T-helper 17 cell (primary cell): ENCODE measurements around the gene RNASE11. TPM values are rescaled to one million over a fixed set of nuclear protein-coding genes. Genes with fewer than 3 reads are reported as not detected.
A peak's percentile ranks its signal among the peaks of the same experiment; 100 is the strongest.

ENCODE experiments used
- ATAC-seq: fragments of 150-1000 bp; cut with Tn5 transposase; 2 replicates; pipeline ENCODE4 v1.10.0; 2021; ENCODE audit warnings: mild to moderate bottlenecking, moderate library complexity
- DNase-seq, 3 donors: peaks; one replicate each; pipeline versions ENCODE4 v3.0.0 to v3.0.0-alpha.2; 2020 to 2021
- H3K9me3 ChIP-seq: one replicate; pipeline ENCODE4 v1.7.0; 2013; ENCODE audit warnings: low read length, mild to moderate bottlenecking; ENCODE audit not compliant: control insufficient read depth, poor library complexity, severe bottlenecking
- H3K27ac Mint-ChIP-seq: one replicate; pipeline ENCODE4 v1.8.0; 2022; ENCODE audit warnings: mild to moderate bottlenecking, moderate library complexity, mixed read lengths
- H3K27me3 Mint-ChIP-seq: one replicate; pipeline ENCODE4 v1.8.0; 2022; ENCODE audit warnings: mixed read lengths
- H3K36me3 Mint-ChIP-seq: one replicate; pipeline ENCODE4 v1.8.0; 2022; ENCODE audit warnings: low read depth, mixed read lengths
- H3K4me1 Mint-ChIP-seq: one replicate; pipeline ENCODE4 v1.8.0; 2022; ENCODE audit warnings: mild to moderate bottlenecking, mixed read lengths
- H3K4me3 Mint-ChIP-seq: one replicate; pipeline ENCODE4 v1.8.0; 2022; ENCODE audit warnings: mild to moderate bottlenecking, moderate library complexity, mixed read lengths
- total RNA-seq, 4 donors: library from RNA in 2 of 4; stranded (reverse) in 2 of 4; gene quantifications; one replicate each; pipeline ENCODE4 v1.2.3 and lab custom pipeline; 2022 to 2026

The RNASE11 gene
- not detected for total RNA-seq
- 0 reads per million in 2 donors for total RNA-seq (lab: John Stamatoyannopoulos, UW)

DNA sequence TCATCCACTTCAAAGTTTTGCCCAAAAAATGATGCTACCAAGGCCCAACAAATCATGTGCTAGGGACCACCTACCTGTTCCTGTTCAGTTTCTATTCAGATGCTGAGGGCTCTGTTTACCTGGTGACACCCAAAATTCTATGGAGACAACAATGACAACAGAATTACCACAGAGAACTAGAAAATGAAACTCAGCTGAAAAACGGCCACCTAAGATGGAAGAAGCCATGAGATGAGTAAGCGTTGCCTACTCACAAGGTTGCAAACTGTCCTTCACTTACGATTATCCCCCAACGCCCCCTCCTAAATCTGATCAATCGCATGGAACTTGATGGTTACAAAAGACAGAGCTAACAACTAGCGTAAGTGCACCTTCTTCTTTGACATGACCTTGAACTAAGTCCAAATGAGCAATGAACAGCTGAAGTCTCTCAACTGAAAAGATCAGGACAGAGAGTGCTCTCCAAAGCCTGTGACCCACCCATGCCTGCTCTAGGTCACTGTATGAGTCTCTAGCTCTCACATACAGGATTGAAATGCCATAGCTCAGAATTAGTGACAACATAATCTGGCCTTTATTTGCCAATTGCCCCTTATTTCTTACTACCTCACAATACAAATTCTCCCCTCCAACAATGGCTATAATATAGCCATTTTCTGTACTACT is at the start of gene RNASE11:
TSS of gene RNASE11 (minus strand) at position 513 of the 666 bp plus-strand sequence.
- ATAC-seq = no peak
- H3K9me3 ChIP-seq = no peaks in the 10 kb centered on the region
- no peak within 1 kb of the TSS for H3K27ac Mint-ChIP-seq
- no peaks in the 10 kb centered on the region for H3K36me3 Mint-ChIP-seq
- no peak within 1 kb of the TSS for H3K4me3 Mint-ChIP-seq
- H3K27me3 Mint-ChIP-seq = peaks cover 30% of the 10 kb centered on the region
- peaks cover 3% of the 10 kb centered on the region for H3K4me1 Mint-ChIP-seq
- DNase-seq = no peak

DNA sequence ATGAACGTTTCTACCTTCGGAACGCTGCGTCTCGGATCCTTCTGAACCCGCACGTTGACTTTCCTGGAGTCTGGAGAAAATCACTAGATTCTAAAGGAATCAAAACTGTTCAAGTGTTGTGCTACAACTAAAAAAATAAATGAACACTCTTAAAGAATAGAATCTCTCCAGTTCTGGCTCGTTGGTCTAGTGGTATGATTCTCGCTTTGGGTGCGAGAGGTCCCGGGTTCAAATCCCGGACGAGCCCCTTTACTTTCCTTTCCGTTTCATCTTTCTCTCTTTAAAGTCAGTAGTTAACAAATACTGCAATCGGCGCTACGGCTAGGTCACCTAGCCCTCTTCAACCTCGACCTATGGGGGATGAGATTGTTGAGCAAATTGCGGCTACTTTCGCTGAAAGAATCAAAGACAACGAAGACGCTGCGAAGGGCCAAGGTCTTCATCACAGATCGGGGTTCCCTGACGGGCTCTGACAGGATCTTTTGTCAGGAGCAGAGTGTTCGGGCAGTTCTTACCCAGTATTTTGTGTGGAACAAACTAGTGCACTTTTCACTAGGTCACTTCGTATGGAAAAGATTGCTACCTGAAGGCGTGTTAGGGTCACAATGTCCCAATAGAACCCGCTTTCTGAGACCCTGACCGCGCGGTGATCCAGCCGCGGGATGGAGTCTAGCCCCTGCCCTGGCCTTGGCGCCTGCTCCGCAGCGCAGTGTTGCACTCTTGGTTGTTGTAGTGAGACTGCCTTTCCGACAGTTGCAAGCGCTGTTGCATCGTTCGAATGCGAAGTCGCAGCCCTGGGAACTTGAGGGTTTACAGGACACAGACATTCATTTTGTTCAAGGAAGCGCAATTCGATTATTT is 45.3 kb upstream of the RNASE11 start:
- H3K36me3 Mint-ChIP-seq = peaks cover 3% of the 10 kb centered on the region
- peak overlapping the region; percentile 86 for H3K4me3 Mint-ChIP-seq
- peaks cover 55% of the 10 kb centered on the region for H3K27me3 Mint-ChIP-seq
- H3K27ac Mint-ChIP-seq = peak overlapping the region; percentile 92
- DNase-seq = no peak
- H3K4me1 Mint-ChIP-seq = peaks cover 26% of the 10 kb centered on the region
- H3K9me3 ChIP-seq = no peaks in the 10 kb centered on the region
- peak; percentile 68 for ATAC-seq

DNA sequence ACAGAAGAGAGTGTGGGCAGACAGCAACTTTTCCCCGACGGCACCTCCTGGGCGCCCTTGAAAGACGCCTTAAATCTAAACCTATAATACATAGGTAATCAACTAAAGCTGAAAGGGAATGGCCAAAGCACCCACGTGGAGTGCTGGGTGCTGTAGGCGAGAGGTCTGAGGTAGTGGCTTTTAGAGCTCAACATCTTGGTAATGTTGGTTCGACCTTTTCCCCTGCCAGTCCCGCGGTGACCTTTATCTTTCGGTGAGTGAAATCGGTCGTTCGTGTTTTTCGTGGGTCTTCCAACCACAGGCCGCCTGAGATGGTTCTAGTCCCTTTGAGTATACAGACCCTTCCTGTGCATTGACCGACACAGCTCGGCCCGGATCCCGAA is 44.6 kb upstream of the RNASE11 start:
- ATAC-seq = peak; percentile 25
- Mint-ChIP-seq H3K4me3 (peak overlapping the region; percentile 86), H3K4me1 (peaks cover 31% of the 10 kb centered on the region), H3K27me3 (peaks cover 61% of the 10 kb centered on the region), H3K27ac (peak overlapping the region; percentile 92), H3K36me3 (peaks cover 3% of the 10 kb centered on the region)
- no peaks in the 10 kb centered on the region for H3K9me3 ChIP-seq
- no peak for DNase-seq

DNA sequence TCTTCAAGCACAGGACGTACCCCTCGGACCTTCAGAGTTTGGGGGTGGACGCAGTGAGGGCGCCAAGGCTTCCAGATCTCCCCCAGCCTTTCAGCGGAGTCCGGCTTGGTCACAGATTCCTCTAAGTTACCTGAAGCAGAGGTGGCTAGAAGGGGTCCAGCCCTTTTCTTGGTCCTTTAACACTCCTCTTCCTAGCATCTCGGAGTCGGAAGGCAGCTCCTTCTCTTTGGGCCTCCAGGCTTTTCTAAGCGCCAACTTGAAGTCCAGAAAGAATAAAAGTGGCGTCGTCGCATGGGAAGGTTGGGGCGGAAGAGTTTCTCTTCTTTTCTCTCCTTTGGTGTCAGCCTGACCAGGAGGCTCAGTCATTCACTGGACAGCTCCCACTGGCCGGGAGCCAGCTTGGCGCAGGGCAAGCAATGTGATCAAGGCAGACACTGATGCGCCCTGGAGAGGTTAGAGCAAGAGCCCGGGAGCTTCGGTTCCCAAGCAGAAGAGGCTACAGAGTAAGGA is 44.1 kb upstream of the RNASE11 start:
- Mint-ChIP-seq H3K4me3 (peak overlapping the region; percentile 86), H3K27me3 (peaks cover 64% of the 10 kb centered on the region), H3K36me3 (peaks cover 3% of the 10 kb centered on the region), H3K4me1 (peaks cover 32% of the 10 kb centered on the region), H3K27ac (peak overlapping the region; percentile 92)
- DNase-seq (no peak), ATAC-seq (no peak)
- no peaks in the 10 kb centered on the region for H3K9me3 ChIP-seq

DNA sequence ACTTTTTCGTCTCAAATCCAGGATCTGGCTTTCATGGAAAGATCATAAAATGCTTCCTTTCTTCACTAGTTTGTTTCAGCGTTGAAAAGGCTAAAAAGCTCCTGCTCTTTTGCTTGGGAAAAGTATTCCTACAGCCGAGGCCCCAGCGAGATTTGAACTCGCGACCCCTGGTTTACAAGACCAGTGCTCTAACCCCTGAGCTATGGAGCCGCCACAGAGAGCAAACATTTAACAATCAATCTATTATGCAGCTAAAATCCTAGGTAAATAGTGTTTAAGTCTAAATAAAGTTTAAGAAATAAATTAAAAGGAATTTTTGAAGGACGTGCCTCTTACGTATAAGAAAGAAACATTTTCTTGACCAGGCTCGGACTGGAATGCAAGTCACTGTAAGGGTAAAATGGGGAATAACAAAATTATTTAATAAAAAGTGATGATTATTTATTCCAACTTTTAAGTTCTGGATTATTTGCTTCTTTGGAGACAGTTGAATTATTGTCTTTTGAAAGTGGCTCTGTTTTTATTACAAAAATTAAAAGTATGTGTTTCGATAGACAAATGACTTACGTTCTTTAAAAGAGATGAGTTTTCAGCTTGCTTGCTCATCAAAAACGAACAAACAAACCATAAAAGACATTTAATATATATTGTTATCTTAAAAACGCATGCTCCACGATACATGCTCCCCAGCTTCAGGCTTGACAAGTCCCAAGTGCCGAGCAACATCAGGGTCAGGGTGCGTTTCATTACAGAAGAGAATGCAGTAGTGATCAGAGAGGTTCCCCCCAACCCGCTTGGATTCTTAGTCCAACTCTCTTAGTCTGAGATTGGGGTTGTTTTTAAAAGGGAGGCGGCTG is 43.5 kb upstream of the RNASE11 start:
- H3K4me3 Mint-ChIP-seq = peak overlapping the region; percentile 86
- H3K4me1 Mint-ChIP-seq = peaks cover 34% of the 10 kb centered on the region
- H3K9me3 ChIP-seq = no peaks in the 10 kb centered on the region
- ATAC-seq (peak; percentile 39), DNase-seq (no peak)
- peaks cover 3% of the 10 kb centered on the region for H3K36me3 Mint-ChIP-seq
- H3K27me3 Mint-ChIP-seq = peaks cover 60% of the 10 kb centered on the region
- H3K27ac Mint-ChIP-seq = peak overlapping the region; percentile 92

DNA sequence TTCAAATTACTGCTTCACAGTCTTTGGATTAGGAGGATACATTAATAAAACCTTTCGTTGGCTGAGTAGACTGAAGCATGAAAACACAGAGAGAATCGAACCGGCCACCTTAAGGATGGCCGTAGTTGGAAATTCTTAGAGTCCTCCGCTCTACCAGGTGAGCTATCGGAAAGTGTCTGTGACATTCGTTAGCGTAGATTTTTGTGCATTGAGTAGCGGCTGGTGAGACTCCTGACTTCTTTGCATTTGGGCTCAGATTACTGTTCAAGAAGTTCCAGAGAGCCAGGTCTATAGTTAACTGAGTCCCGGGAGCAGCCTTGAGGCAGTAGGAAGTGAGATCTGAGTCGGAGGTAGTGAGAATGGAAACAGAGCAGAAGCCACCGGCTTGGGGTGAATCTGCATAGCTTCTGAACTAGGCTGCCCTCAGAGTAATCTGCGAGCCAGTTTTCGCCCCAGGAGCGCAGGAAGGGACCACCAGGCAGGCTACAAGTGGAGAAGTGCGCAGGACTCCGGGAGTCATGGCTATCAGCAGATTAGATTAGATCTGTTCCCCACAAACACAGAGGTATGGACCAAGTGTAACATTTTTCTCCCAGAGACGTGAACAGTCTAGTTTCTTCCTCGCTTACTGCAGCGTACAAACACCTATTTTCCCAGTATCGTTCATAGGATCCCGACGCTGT is 42.7 kb upstream of the RNASE11 start:
- no peak for DNase-seq
- no peaks in the 10 kb centered on the region for H3K9me3 ChIP-seq
- peaks cover 57% of the 10 kb centered on the region for H3K27me3 Mint-ChIP-seq
- peak overlapping the region; percentile 82 for H3K4me3 Mint-ChIP-seq
- H3K4me1 Mint-ChIP-seq = peaks cover 40% of the 10 kb centered on the region
- peak overlapping the region; percentile 92 for H3K27ac Mint-ChIP-seq
- peak; percentile 37 for ATAC-seq
- no peaks in the 10 kb centered on the region for H3K36me3 Mint-ChIP-seq

DNA sequence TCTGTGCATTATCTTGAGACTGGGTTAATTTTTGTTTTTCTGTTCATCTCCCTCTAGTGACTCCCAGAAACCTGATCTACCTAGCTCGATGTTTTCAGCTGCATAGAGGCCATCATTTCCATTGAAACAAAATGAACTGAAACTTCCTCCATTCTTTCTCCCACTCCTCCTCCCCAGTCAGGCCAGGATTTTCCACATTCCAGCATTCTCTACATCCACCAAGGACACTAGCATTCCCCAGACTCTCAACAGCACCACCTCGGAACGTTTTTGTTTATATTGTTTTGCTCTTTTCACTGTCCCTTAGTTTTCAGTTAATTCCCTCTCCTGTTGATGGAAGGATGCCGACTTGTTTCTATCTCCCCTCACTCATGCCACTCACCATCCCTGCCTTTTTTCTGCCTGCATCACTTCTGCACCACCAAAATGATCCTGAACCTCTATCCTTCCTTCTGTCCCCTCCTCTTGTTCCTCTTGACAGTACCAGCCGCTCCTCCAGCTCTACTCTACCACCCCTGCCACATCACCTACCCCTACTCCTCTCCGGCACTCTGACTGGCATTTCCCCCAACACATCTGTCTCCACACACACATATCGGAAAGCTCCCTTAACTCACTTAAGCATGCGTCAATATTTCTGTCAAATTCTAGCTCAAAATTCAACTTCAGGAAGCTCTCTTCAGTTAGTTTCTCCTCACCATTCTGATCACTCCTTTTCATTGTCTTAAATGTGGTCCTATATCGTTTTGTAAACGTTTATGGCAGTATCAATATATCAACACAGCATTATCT is 40.5 kb upstream of the RNASE11 start:
- ATAC-seq (no peak), DNase-seq (no peak)
- Mint-ChIP-seq H3K27ac (no peak overlapping the region), H3K36me3 (peaks cover 2% of the 10 kb centered on the region), H3K4me1 (peaks cover 52% of the 10 kb centered on the region), H3K4me3 (peak overlapping the region; percentile 5), H3K27me3 (peaks cover 53% of the 10 kb centered on the region)
- H3K9me3 ChIP-seq = no peaks in the 10 kb centered on the region

DNA sequence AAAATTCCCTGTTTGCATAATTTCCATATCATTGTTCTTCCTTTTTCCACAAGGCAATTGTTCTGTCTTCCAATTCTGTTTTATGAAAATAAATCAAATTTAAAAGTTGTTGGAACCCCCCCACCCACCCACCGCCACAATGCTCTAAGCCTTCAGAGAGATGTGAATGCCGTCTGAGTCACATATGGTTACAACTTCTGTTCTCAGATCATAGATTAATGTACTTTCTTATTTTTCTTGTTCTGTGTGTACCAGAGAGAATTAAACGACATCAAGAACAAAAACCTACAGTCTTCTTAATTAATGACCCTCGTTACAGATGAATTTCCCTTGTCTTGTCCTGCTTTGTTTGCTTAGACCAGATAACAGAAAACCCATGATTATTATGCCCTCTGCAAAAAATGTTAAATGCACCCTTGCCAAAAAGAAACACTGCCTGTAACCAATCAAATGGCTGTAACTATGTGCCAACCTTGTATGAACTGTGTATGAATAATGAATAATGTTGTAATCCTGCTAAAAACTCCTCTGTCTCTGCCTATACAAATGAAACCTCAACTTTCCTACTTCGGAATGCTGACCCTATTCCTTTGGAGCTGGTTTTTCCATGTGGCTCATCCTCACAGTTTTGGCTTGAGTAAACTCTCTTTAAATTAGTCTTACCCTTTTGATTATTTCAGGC is 39.7 kb upstream of the RNASE11 start:
- DNase-seq (no peak), ATAC-seq (no peak)
- H3K4me3 Mint-ChIP-seq = no peak overlapping the region
- no peaks in the 10 kb centered on the region for H3K9me3 ChIP-seq
- H3K4me1 Mint-ChIP-seq = peaks cover 52% of the 10 kb centered on the region
- H3K27ac Mint-ChIP-seq = no peak overlapping the region
- peaks cover 54% of the 10 kb centered on the region for H3K27me3 Mint-ChIP-seq
- peaks cover 2% of the 10 kb centered on the region for H3K36me3 Mint-ChIP-seq

DNA sequence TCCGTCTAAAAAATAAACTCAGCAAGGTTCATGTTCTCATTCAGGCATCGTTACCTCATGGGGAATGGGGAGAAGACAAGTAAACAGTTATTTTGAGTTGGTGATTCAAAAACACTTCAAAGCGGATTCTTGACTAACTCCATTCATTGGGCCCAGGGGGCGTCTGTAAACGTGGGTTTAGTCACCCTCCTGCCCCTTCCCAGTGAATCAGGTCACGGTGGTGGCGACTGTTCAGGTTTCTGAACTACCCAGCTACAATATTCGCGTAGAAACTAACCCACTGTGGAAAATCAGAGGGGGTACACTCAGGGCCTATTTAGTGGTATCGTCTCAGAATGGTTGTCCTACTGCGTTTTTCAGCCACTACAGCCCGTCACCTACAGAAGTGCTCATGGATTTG is 38.5 kb upstream of the RNASE11 start:
- H3K36me3 Mint-ChIP-seq = peaks cover 4% of the 10 kb centered on the region
- peaks cover 49% of the 10 kb centered on the region for H3K4me1 Mint-ChIP-seq
- no peaks in the 10 kb centered on the region for H3K9me3 ChIP-seq
- peak overlapping the region; percentile 97 for H3K27ac Mint-ChIP-seq
- ATAC-seq (no peak), DNase-seq (no peak)
- peaks cover 59% of the 10 kb centered on the region for H3K27me3 Mint-ChIP-seq
- peak overlapping the region; percentile 68 for H3K4me3 Mint-ChIP-seq

DNA sequence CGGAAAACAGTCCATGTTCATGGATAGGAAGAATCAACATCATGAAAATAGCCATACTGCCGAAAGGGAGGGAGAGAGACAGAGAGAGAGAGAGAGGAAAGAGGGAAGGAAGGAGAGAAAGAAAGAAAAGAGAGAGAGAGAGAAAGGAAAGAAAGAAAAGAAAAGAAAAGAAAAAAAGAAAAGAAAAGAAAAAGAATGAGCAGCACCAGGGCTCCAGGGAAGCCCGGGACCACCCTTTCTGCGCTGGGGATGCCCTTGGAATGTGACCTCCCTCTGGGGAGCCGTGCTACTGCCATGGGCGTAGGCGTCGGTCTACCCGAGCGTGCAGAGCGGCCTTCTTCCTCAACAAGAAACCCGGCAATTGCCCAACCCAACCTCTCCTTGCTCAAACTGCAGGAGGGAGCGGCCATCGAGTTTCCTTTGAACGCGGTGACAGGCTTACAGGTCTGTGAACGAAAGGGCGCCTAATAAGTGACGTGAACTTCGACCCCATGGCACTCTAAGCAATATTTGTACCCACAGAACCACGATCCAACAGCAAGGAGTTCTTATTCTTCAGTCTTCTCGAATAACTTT is 36.8 kb upstream of the RNASE11 start:
- peaks cover 4% of the 10 kb centered on the region for H3K36me3 Mint-ChIP-seq
- H3K4me1 Mint-ChIP-seq = peaks cover 39% of the 10 kb centered on the region
- H3K27me3 Mint-ChIP-seq = peaks cover 49% of the 10 kb centered on the region
- H3K9me3 ChIP-seq = no peaks in the 10 kb centered on the region
- ATAC-seq = peak; percentile 66
- H3K4me3 Mint-ChIP-seq = peak overlapping the region; percentile 68
- peak overlapping the region; percentile 97 for H3K27ac Mint-ChIP-seq
- peak in 1 of 3 donors; percentile 24 for DNase-seq

DNA sequence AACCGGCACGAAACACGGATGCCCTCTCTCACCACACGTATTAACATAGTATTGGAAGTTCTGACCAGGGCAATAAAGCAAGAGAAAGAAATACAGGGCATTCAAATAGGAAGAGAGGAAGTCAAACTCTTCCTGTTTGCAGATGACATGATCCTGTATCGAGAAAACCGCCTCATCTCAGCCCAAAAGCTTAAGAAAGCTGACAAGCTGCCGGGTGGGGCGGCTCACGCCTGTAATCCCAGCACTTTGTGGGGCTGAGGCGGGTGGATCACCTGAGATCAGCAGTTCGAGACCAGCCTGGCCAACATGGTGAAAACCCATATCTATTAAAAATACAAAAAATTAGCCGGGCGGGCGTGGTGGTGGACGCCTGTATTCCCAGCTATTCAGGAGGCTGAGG is 36.0 kb upstream of the RNASE11 start:
- Mint-ChIP-seq H3K4me3 (peak overlapping the region; percentile 68), H3K4me1 (peaks cover 39% of the 10 kb centered on the region), H3K27me3 (peaks cover 54% of the 10 kb centered on the region), H3K27ac (peak overlapping the region; percentile 97), H3K36me3 (peaks cover 4% of the 10 kb centered on the region)
- no peak for ATAC-seq
- no peak for DNase-seq
- no peaks in the 10 kb centered on the region for H3K9me3 ChIP-seq
